ENCODE data around the gene ZNF445. TPM values are rescaled to one million over a fixed set of nuclear protein-coding genes. Genes with fewer than 3 reads are reported as not detected.

The ZNF445 gene
- total and polyA plus RNA-seq, 9 of the 15 experiments (the other 6 are each of a cell fraction or from before 2014, with no cell fraction given) = 1.2 to 26.9 (median 10.6) TPM

- TF ChIP-seq, protein P1, sequence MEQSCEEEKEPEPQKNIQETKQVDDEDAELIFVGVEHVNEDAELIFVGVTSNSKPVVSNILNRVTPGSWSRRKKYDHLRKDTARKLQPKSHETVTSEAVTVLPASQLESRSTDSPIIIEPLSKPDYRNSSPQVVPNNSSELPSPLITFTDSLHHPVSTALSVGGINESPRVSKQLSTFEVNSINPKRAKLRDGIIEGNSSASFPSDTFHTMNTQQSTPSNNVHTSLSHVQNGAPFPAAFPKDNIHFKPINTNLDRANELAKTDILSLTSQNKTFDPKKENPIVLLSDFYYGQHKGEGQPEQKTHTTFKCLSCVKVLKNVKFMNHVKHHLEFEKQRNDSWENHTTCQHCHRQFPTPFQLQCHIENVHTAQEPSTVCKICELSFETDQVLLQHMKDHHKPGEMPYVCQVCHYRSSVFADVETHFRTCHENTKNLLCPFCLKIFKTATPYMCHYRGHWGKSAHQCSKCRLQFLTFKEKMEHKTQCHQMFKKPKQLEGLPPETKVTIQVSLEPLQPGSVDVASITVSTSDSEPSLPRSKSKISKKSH (CRISPR knock-in tag; IDR thresholded peaks at IDR 0.05) = peak; percentile 60; the same call in 1 of the 2 replicates
- peak; percentile 76 for TF ChIP-seq ZNF398 (CRISPR knock-in tag; IDR thresholded peaks at IDR 0.05)
- no peak for TF ChIP-seq ARID1B (IDR thresholded peaks at IDR 0.05)
- no peak for TF ChIP-seq ZNF174 (CRISPR knock-in tag; IDR thresholded peaks at IDR 0.05)
- TF ChIP-seq, protein P2, sequence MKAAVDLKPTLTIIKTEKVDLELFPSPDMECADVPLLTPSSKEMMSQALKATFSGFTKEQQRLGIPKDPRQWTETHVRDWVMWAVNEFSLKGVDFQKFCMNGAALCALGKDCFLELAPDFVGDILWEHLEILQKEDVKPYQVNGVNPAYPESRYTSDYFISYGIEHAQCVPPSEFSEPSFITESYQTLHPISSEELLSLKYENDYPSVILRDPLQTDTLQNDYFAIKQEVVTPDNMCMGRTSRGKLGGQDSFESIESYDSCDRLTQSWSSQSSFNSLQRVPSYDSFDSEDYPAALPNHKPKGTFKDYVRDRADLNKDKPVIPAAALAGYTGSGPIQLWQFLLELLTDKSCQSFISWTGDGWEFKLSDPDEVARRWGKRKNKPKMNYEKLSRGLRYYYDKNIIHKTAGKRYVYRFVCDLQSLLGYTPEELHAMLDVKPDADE (conservative IDR thresholded peaks at IDR 0.05; ENCODE audit: control insufficient read depth, low read depth, low read length) = no peak
- TF ChIP-seq CCAR2 (IDR thresholded peaks at IDR 0.05; ENCODE audit: low read depth, low read length) = no peak
- TF ChIP-seq KDM1A (IDR thresholded peaks at IDR 0.05) = no peak
- no peak for TF ChIP-seq EHMT2 (IDR thresholded peaks at IDR 0.05)
- TF ChIP-seq ZNF140 (CRISPR knock-in tag; IDR thresholded peaks at IDR 0.05) = no peak
- TF ChIP-seq HNRNPH1 (optimal IDR thresholded peaks at IDR 0.05; ENCODE audit: low read depth, low read length) = no peak
- TF ChIP-seq TEAD4 (IDR thresholded peaks at IDR 0.05; ENCODE audit: low read length) = no peak
- TF ChIP-seq TEAD4 (CRISPR knock-in tag; IDR thresholded peaks at IDR 0.05; ENCODE audit: borderline replicate concordance) = no peak
- no peak for TF ChIP-seq DNMT1 (IDR thresholded peaks at IDR 0.05)
- TF ChIP-seq NEUROD1 (IDR thresholded peaks at IDR 0.05; ENCODE audit: borderline replicate concordance, low read depth, low read length, partially characterized antibody) = no peak
- peak; percentile 94 for TF ChIP-seq ZNF668 (CRISPR knock-in tag; IDR thresholded peaks at IDR 0.05)
- TF ChIP-seq ZNF41 (CRISPR knock-in tag; conservative IDR thresholded peaks at IDR 0.05) = peak; percentile 86; the same call in 1 of the 2 replicates
- TF ChIP-seq BRD4 (IDR thresholded peaks at IDR 0.05) = no peak
- TF ChIP-seq HDAC8 (tag; IDR thresholded peaks at IDR 0.05) = peak; percentile 91
- TF ChIP-seq SRSF3 (IDR thresholded peaks at IDR 0.05; ENCODE audit: insufficient read depth, low read length) = no peak
- TF ChIP-seq NFYB (IDR thresholded peaks at IDR 0.05; ENCODE audit: extremely low read depth, insufficient read length) = no peak
- TF ChIP-seq NFIC (IDR thresholded peaks at IDR 0.05) = no peak
- TF ChIP-seq TSC22D4 (tag; IDR thresholded peaks at IDR 0.05) = no peak
- TF ChIP-seq, protein P3, sequence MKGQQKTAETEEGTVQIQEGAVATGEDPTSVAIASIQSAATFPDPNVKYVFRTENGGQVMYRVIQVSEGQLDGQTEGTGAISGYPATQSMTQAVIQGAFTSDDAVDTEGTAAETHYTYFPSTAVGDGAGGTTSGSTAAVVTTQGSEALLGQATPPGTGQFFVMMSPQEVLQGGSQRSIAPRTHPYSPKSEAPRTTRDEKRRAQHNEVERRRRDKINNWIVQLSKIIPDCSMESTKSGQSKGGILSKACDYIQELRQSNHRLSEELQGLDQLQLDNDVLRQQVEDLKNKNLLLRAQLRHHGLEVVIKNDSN (CRISPR knock-in tag; IDR thresholded peaks at IDR 0.05) = no peak
- no peak for TF ChIP-seq RBM39 (optimal IDR thresholded peaks at IDR 0.05; ENCODE audit: low read depth, low read length)
- no peak for TF ChIP-seq MAFF (IDR thresholded peaks at IDR 0.05; ENCODE audit: low read length)
- TF ChIP-seq MTA1 (IDR thresholded peaks at IDR 0.05; ENCODE audit: borderline replicate concordance) = no peak
These were observed 39.7 kb downstream of the ZNF445 start (continued) for GRCh38 chr3:44437800-44438199.

Data from K562 (cell line).